Measurements from ENCODE around the gene RFX8.

The RFX8 gene

DNA sequence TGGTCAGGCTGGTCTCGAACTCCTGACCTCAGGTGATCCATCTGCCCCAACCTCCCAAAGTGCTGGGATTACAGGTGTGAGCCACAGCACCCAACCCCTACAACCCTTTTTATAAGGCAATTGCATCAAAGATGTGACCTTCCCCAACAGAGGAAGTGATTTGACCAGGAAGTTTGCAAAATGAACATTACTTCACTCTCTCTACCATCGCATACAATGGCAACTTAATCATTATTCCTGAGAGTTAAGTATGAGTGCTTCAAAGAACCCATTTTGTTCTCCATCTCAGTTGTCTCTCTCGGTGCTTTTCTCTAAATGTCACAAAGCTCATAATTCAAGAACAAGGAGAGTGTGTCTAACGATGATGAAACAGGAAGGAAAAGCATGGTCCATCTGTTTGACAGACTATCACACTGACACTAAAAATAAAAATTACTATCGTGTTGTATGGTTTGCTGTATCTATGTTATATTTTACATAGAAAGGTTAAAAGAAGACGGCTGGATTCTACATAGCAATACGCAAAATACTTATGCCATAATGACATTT lies 69.5 kb downstream of the RFX8 start:
- DNase-seq, result no peak

DNA sequence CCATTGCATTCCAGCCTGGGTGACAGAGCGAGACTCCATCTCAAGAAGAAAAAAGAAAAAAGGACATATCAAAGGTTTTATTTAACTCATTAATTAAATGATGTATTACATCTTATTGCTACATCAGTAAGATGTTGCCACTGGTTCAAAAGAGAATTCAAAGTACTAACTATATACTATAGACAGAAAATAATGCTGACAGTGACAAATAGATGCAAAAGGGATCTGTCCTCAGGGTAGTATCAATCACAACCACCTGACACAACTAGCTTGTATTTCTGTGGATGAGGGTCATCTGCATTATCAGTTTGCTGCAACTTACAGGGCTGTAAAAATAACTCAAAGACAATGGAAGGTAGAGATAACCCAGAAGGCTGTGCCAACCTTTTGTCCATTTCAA lies 71.2 kb downstream of the RFX8 start:
- no peak for DNase-seq

- no peak for DNase-seq
Measured at GRCh38 chr2:101402630-101403029, 72.3 kb downstream of the RFX8 start.

DNA sequence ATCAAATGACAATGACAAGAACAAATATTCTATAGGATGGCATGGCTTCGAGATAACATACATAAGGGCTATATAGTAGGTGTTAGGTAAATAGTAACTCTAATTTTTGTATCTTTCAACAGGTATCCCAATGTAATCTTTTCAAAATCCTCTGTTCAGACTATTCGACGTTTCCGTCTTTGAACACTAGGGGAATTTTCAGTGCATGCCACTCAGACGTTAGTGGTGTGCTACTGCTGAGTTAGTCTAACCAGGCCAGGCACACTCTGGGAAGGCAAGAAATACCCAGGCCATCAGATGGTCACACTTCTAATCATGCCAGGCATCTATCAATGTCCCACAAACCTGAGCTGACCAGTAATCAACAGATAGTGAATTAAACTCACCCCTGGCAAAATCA lies 73.0 kb downstream of the RFX8 start:
- DNase-seq, result no peak

DNA sequence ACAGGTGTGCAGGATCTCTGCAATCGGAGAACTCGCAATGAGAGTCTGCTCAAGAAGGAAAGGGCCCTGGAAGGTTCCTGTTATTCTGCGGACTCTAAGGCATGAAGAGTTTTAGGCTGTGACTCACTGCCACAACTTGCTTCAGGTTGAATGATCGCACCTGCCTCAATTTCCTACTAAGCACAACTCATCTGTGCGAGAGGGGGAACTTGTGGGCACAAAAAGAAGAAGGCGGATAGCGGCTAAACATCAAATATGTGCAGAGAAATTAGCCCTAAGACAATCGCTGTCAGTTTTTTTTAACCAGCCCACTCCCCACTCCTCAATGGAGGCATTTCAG lies 73.6 kb downstream of the RFX8 start:
- no peak for DNase-seq

GRCh38 chr2:101400506-101401325 lies 74.2 kb downstream of the RFX8 start:
- no peak for DNase-seq

DNA sequence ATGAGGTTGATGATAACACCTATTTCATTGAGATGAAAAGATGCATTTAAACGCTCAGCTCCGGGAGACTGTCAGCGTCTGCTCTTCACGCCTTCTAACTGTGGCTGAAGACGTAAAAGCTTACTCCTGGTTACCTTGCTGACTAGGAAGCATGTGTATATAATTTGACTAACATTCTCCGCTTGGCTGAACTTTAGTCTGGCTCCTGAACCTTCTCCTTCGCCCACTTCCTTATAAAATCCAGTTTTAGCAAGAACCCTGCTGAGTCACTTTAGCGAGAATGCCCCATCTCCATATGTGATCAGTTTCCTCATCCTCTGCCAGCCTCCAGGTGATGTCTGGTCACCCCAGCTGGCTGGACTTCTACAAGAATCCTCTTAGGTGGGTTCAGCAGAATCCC lies 74.9 kb downstream of the RFX8 start:
- no peak for DNase-seq

- DNase-seq, result no peak
Measured at GRCh38 chr2:101399021-101399799, 75.7 kb downstream of the RFX8 start.

GRCh38 chr2:101398116-101398821 lies 76.6 kb downstream of the RFX8 start:
- no peak for DNase-seq

DNA sequence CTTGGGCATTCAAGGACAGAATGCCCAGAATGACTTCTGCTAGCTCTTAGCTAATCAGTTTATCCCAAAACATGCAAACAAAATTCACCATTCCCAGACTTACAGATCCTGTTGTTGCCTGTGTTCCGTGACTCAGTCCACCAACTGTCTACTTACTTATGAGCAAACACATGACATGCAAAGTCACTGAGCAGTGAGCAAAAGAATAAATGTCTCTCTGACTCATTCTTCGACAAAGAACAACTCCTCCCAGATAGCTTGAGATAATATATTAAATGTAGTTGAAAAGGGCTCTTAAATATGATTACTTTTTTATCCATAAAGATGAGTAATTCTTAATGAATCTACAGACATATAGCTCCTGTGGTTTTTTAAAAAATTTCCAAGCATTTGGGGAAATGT lies 78.6 kb downstream of the RFX8 start:
- no peak for DNase-seq

DNA sequence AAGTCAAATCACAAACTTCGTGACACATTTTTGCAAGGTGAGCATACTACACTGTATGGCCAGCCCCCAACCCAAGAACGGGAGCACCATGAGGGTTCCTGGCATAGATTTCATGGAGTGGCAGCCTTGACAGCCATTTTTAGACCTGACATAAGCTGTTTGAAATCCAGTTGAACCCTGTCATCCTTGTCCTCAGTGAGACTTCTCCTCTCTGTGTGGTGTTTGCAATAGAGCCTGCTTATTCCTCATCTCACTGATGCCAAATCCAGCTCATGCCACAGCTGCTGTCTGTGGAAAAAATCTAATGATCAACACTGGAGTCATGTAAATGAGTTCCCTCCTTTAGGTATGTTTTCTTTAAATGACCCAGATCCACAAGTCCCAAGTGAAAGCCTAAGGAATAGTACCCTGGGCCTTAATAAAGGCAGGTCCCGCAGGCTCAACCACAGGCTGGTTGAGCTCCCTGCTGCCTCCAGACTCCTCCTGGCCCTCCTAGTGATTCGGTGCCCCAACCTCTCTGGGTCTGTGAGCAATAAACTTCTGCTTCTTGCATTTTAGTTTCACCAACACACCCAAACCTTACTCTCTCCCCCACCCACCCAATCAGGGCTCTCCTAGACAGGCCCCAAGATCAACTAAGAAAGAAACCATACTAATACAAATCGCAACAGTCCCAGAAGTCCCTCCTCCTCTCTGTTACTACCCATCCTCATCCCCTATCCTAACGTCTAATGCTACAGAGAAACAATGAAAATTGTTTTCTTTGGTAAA lies 79.2 kb downstream of the RFX8 start:
- no peak for DNase-seq

DNA sequence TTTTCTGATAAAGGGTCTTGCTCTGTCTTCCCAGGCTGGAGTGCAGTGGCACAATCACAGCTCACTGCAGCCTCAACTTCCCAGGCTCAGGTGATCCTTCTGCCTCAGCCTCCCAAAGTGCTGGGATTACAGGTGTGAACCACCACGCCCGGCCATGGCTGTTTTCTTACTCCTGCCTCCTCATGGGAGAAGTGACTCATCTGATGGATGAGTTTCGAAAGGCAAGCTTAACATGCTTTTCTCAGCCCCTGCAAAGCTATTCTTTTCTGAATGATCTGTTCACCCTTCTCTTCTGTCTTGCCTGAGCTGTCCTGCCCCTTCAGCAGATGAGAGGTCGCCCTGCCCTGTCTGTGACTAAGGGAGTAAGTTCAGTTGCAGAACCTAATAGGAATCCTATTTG lies 86.7 kb downstream of the RFX8 start:
- no peak for DNase-seq

DNA sequence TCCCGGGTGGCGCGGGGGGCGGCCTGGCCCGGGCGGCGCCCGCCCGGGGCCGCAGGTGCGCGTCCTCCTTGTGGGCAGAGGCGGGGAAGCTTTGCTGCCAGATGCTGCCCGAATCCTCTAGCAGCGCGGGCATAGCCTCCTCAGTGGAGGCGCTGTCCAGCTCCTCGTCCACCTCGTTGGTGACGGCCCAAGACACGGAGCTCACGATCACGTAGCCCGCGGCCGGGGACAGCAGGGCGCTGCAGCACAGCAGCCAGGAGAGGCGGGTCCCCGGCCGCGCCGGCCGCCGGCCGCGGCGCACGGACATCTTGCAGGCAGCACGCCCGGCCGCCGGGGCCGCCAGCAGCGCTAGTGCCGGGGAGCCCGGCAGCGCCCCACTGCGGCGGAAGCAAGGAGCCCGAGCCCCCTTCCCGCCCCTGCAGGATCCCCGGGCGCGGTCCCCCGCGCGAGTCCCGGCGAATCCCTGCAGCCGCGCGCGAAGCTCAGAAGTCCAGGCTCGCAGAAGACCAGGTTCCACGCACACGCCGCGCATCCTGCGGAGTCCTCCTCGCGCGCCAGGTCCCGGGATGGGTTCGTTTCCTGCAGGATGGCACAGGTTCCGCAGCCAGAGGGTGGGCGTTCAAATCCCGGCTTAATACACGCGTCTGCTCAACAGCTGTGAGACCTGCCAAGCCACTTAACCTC lies 87.6 kb downstream of the RFX8 start, which contains the start of gene CREG2:
Gene CREG2 (minus strand): TSS at position 353 of the 684 bp plus-strand sequence. CDS start 46 bp downstream, at position 307.
- no peak for DNase-seq

GRCh38 chr2:101386599-101387150 lies 88.2 kb downstream of the RFX8 start:
- no peak for DNase-seq

DNA sequence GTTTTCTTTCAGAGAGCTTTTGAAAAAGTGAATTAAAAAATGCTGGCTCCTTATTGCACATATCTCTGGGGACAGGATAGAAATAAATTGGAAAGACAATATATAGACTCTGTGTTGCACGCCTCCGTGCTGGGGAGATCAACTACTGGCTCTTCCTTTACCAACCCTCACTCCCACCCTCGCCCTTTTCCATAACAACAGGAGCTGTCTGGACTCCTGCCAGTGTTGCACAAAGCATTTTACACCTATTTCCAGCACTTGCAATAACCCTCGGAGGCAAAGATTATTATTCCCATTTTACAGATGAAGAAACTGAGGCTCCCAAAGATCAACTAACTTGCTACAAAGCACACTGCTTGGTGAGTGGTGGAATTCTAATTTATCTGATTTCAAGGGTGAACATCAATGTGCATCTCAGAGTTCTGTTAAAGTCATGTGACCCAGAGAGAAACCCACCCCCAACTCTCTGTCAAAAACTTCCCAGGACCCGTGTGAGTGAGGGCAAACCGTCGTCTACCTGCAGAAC lies 91.8 kb downstream of the RFX8 start:
- DNase-seq, result no peak

DNA sequence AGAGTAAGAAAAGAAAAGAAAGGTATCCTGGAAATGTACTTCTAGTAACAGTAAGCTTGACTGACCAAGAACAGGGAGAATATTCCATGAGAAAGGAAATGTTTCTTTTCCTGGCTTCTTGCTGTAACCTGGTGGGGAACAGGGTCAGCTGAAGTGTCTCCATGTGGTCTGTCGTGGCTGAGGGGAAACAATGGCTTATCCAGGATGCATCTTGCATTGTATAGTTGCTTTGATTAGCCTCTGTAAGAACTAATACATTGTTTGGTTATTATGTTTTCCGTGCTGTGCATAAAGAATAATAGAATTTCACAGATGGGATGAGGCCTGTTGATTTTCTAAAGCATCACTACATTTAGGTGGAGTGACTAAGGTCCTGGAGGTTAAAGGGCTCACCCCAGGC lies 92.5 kb downstream of the RFX8 start:
- DNase-seq, result no peak

DNA sequence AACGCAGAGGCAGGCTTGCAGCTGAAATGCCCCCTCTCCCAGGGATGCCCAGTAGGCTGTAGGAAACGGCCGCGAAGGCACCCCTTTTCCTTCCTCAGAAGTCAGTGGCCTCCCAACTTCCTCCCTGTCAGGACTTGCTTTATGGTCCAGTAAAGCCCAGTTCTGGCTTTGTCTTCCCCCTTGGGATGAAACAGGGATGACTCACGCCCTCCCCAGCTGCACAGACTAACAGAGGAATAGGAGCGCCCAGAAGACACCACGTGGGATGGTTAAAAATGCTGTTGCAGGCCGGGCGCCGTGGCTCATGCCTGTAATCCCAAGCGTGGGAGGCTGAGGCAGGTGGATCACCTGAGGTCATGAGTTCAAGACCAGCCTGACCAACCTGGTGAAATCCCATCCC lies 94.5 kb downstream of the RFX8 start:
- DNase-seq, result no peak

- no peak for DNase-seq
Measured at GRCh38 chr2:101379091-101379490, 95.8 kb downstream of the RFX8 start.

GRCh38 chr2:101375653-101376052 lies 99.3 kb downstream of the RFX8 start:
- no peak for DNase-seq

DNA sequence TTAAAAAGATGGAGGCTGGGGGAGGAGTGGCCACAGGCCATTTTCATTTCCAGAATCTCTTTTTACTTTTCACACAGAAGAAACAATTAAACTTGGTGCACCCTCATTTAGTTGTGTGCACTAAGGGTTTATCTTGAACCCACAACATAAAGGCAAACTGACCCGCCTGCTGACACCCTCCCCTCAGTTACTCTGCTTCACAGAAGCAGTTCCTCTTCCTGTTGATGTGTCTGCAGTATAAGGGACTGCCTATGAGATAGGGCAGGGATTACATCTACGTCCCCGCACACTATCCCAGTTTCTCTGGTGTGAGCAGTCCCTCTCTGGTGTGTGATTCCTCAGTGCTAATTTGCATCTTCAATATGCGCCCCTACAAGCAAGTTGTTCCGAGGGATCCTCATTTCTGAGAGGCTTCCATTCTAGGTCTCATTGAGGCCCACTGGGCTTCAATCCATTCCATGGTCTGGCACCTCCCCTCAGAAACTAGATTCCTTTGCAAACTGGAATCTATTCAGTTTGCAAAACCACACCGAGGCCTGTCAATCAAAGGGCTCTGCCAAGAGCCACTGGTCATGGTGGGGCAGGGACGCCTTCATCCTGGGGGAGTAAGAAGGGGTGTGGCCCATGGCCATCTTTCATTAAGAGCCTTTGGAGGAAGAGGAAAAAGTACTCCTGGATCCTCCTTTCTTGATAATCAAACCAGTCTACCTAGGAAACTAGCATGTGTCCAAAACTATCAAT lies 99.9 kb downstream of the RFX8 start:
- DNase-seq, result no peak

- DNase-seq, result no peak
Measured at GRCh38 chr2:101372792-101373191, 102.1 kb downstream of the RFX8 start.

Measured in NCI-H2029 treated with DMSO at 0.1 percent for 48 hours (cell line).